CD4-positive, alpha-beta memory T cell (primary cell): ENCODE measurements around the gene TAF4B. TPM values are rescaled to one million over a fixed set of nuclear protein-coding genes. Genes with fewer than 3 reads are reported as not detected.

Experiments used
- CTCF ChIA-PET: fragments of 350-600 bp; sonication (Branson Sonifier 250); formaldehyde crosslinking; loops from one replicate; lab custom pipeline; 2021; ENCODE audit warnings: inconsistent platforms; ENCODE audit not compliant: partially characterized antibody; lab: Charles Lee
- POLR2A ChIA-PET: fragments of 350-600 bp; sonication (Branson Sonifier 250); formaldehyde crosslinking; loops from one replicate; lab custom pipeline; 2021; ENCODE audit not compliant: partially characterized antibody; lab: Charles Lee
- DNase-seq, 5 donors: peaks; one replicate each; pipeline versions ENCODE4 v3.0.0 to v3.0.0-alpha.2; 2020 to 2022; ENCODE audit warnings: mixed read lengths in 1 of 5
- H3K27ac ChIP-seq: one replicate; pipeline ENCODE4 v1.7.0; 2013; ENCODE audit warnings: low read depth, low read length
- H3K27me3 ChIP-seq: 2 replicates; pipeline ENCODE4 v1.7.0; 2013; ENCODE audit warnings: mild to moderate bottlenecking, low read length, moderate library complexity; ENCODE audit not compliant: insufficient read depth
- H3K36me3 ChIP-seq: 2 replicates; pipeline ENCODE4 v1.7.0; 2013; ENCODE audit warnings: mild to moderate bottlenecking, low read length, moderate library complexity; ENCODE audit not compliant: insufficient read depth
- H3K4me1 ChIP-seq: 2 replicates; pipeline ENCODE4 v1.7.0; 2013; ENCODE audit warnings: mild to moderate bottlenecking, low read length, moderate library complexity; ENCODE audit not compliant: insufficient read depth
- H3K4me3 ChIP-seq, 2 donors: one replicate each; pipeline ENCODE4 v1.7.0; 2013; ENCODE audit warnings: low read length in 2 of 2, mild to moderate bottlenecking in 1 of 2
- H3K9me3 ChIP-seq, 2 donors: one replicate each; pipeline ENCODE4 v1.7.0; 2013; ENCODE audit warnings: low read length in 2 of 2, control low read depth in 1 of 2; ENCODE audit not compliant: control insufficient read depth in 1 of 2
- H3K27ac Mint-ChIP-seq, 7 donors: one replicate each; pipeline ENCODE4 v1.8.0; 2020 to 2021; ENCODE audit warnings: mixed read lengths in 7 of 7, mild to moderate bottlenecking in 6 of 7, inconsistent platforms in 3 of 7, moderate library complexity in 3 of 7
- H3K27me3 Mint-ChIP-seq, 2 donors: one replicate each; pipeline ENCODE4 v1.8.0; 2020 to 2021; ENCODE audit warnings: mixed read lengths in 2 of 2
- H3K36me3 Mint-ChIP-seq, 2 donors: one replicate each; pipeline ENCODE4 v1.8.0; 2020 to 2021; ENCODE audit warnings: mixed read lengths in 2 of 2, inconsistent platforms in 1 of 2, mild to moderate bottlenecking in 1 of 2
- H3K4me1 Mint-ChIP-seq, 4 donors: one replicate each; pipeline ENCODE4 v1.8.0; 2020 to 2021; ENCODE audit warnings: mixed read lengths in 4 of 4, mild to moderate bottlenecking in 1 of 4
- H3K4me3 Mint-ChIP-seq, 8 donors: one replicate each; pipeline ENCODE4 v1.8.0; 2020 to 2021; ENCODE audit warnings: mixed read lengths in 8 of 8, mild to moderate bottlenecking in 7 of 8, moderate library complexity in 6 of 8, inconsistent platforms in 3 of 8
- H3K9me3 Mint-ChIP-seq, 8 donors: one replicate each; pipeline ENCODE4 v1.8.0; 2020 to 2021; ENCODE audit warnings: mixed read lengths in 8 of 8, mild to moderate bottlenecking in 5 of 8, inconsistent platforms in 3 of 8, moderate library complexity in 1 of 8
- intact Hi-C: fragments of 100-400 bp; cut with micrococcal nuclease; formaldehyde crosslinking; loops from one replicate; pipeline ENCODE4 v1.15.1; 2023
- polyA plus RNA-seq, 2 donors: library from polyadenylated mRNA; unstranded; fragments of 300-500 nt; fragmentation: Illumina TruSeq; gene quantifications; one replicate each; pipeline ENCODE4 v1.2.3, GENCODE V29; 2021
- total RNA-seq, 2 experiments: library from RNA; stranded (reverse); gene quantifications; one replicate each; pipeline ENCODE4 v1.2.3, GENCODE V29; 2021

Gene TAF4B
- total and polyA plus RNA-seq, 4 experiments from 2014 or later = 4.9 to 8.1 (median 7.0) TPM

DNA sequence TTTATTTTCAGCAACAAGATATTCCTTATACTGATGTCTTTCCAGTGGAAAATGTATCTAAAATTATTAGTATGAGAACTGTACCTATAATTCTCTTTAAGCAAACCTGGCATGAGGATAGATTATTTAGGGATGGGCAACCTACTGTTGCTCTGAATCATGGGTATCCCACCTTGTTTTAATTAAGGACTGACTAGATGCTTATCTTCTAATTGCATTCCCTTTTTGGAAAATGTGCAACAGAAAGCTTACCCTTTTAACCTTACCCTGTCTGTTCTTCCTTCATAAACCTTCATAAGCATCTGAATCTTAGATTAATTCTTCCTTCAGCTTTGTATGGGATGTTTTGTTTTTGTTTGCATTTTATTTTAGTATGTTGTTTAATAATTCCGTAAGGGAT lies 110.3 kb downstream of the TAF4B start:
- H3K36me3 ChIP-seq = no peaks in the 10 kb centered on the region
- no peaks in the 10 kb centered on the region for H3K9me3 ChIP-seq
- no peak overlapping the region for H3K27ac ChIP-seq
- POLR2A ChIA-PET = no interaction called here
- DNase-seq = no peak
- H3K36me3 Mint-ChIP-seq = peaks cover 15 to 26% of the 10 kb centered on the region in 2 donors
- peaks cover 0 to 2% (median 0%) of the 10 kb centered on the region in 8 donors for H3K9me3 Mint-ChIP-seq
- H3K4me1 Mint-ChIP-seq = no peaks in the 10 kb centered on the region
- intact Hi-C loops = no loop called here
- no peaks in the 10 kb centered on the region for H3K4me1 ChIP-seq
- no peaks in the 10 kb centered on the region for H3K27me3 ChIP-seq
- no peaks in the 10 kb centered on the region for H3K27me3 Mint-ChIP-seq
- CTCF ChIA-PET = no interaction called here
- peak overlapping the region in 1 of 7 donors; percentile 5 for H3K27ac Mint-ChIP-seq
- H3K4me3 Mint-ChIP-seq = no peak overlapping the region
- H3K4me3 ChIP-seq = no peak overlapping the region

DNA sequence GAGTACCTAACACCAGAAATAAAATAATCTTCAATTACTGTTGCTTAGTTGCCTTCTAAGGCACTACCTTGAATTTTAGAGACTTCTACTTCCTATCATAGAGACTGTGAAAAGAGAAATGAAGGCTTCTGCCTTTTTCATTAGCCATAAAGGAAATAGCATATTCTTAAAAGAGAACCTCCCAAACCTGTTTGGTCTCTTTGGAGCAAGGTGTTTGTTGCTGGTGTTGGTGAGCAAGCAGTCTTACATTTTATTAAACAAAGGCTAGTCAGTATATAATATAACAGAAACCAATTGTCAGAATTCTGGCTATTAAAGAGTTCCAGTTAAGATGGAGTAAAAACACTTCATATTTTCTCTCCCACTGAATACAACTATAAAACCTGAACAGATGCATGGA lies 116.4 kb downstream of the TAF4B start:
- Mint-ChIP-seq H3K36me3 (peaks cover 43 to 55% of the 10 kb centered on the region in 2 donors), H3K4me3 (no peak overlapping the region), H3K9me3 (peaks cover 2 to 32% (median 28%) of the 10 kb centered on the region in 8 donors), H3K27me3 (no peaks in the 10 kb centered on the region), H3K4me1 (no peaks in the 10 kb centered on the region), H3K27ac (no peak overlapping the region)
- intact Hi-C loops = no loop called here
- no peak for DNase-seq
- no peaks in the 10 kb centered on the region for H3K4me1 ChIP-seq
- ChIA-PET CTCF (interaction anchor here (1.0 kb wide), 1 partner anchor 41 kb away, joined by 4 read pairs; no protein-coding TSS in a partner anchor), POLR2A (no interaction called here)
- no peak overlapping the region for H3K27ac ChIP-seq
- H3K36me3 ChIP-seq = no peaks in the 10 kb centered on the region
- no peaks in the 10 kb centered on the region for H3K27me3 ChIP-seq
- no peak overlapping the region for H3K4me3 ChIP-seq
- H3K9me3 ChIP-seq = peaks cover 0 to 13% of the 10 kb centered on the region in 2 donors

DNA sequence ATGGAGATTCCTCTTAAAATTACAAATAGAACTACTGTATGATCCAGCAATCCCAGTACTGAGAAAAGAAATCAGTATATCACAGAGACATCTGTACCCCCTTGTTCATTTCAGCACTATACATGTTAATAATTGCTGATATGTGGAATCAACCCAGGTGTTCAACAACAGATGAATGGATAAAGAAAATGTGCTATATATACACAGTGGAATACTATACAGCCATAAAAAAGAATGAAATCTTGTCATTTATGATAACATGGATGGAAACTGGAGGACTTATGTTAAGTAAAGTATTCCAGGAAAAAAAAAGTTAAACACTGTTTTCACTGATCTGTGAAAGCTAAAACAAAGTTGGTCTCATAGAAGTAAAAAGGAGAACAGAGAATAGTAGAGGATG lies 124.7 kb downstream of the TAF4B start:
- Histone ChIP-seq H3K9me3 (no peaks in the 10 kb centered on the region), H3K4me3 (no peak overlapping the region), H3K4me1 (no peaks in the 10 kb centered on the region), H3K36me3 (no peaks in the 10 kb centered on the region), H3K27ac (no peak overlapping the region), H3K27me3 (no peaks in the 10 kb centered on the region)
- peaks cover 10 to 23% of the 10 kb centered on the region in 2 donors for H3K36me3 Mint-ChIP-seq
- peaks cover 7 to 34% (median 21%) of the 10 kb centered on the region in 8 donors for H3K9me3 Mint-ChIP-seq
- H3K27ac Mint-ChIP-seq = peak overlapping the region in 1 of 7 donors; percentile 61
- no peaks in the 10 kb centered on the region for H3K27me3 Mint-ChIP-seq
- intact Hi-C loops = no loop called here
- H3K4me1 Mint-ChIP-seq = no peaks in the 10 kb centered on the region
- DNase-seq = no peak
- no peak overlapping the region for H3K4me3 Mint-ChIP-seq
- ChIA-PET POLR2A (no interaction called here), CTCF (no interaction called here)

DNA sequence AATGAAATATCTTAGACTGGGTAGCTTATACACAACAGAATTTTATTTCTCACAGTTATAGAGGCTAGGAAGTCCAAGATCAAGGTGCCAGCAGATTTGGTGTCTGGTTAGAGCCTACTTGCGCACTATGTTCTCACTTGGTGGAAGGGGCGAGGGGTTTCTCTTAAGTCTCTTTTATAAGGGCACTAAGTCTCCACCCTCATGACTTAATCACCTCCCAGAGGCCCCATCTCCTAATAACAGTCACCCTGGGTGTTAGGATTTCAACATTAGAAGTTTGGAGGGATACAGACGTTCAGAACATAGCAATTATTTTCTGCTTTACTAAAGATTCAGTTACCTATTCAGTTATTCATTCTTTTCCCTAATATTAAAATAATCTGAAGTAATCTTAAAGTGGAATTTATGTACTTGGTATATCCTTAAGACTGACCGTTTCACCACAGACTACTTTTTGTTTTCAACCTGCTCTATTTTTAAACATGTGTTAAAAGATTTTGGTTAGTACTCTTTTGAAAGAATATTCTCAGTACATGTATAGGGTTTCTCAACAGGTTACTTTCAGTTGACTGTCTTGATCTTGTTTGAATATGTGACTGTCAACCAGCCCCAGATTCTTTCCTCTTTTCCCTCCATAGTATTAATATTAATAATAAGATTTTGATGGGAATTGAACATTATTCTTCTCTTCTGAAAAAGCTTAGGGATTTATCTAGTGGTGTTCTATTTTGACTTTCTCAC lies 130.0 kb downstream of the TAF4B start:
- no peaks in the 10 kb centered on the region for H3K36me3 ChIP-seq
- H3K4me1 ChIP-seq = no peaks in the 10 kb centered on the region
- Mint-ChIP-seq H3K4me1 (no peaks in the 10 kb centered on the region), H3K27ac (no peak overlapping the region), H3K27me3 (no peaks in the 10 kb centered on the region), H3K9me3 (peaks cover 0 to 1% (median 0%) of the 10 kb centered on the region in 8 donors), H3K36me3 (peaks cover 15 to 33% of the 10 kb centered on the region in 2 donors), H3K4me3 (no peak overlapping the region)
- no peak overlapping the region for H3K27ac ChIP-seq
- no peaks in the 10 kb centered on the region for H3K9me3 ChIP-seq
- ChIA-PET CTCF (no interaction called here), POLR2A (no interaction called here)
- intact Hi-C loops = no loop called here
- no peak overlapping the region for H3K4me3 ChIP-seq
- no peak for DNase-seq
- no peaks in the 10 kb centered on the region for H3K27me3 ChIP-seq

DNA sequence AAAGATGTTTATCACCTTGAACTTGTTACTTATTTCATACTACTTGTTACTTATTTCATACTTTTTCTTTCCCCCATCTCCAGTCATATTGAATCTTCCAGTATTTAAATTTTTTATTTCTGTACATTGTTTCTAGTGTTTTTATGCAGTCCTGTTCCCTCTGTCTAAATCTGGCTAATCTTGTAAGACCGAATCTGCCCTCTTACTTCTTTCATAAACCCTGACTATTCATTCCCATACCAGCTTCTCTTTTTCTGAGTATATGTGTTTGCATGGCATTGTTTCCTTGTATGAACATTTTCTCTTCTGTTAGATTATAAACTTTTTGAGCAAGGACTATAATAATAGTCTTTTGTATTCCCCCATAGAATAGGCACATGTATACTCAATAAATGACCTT lies 131.7 kb downstream of the TAF4B start:
- CTCF ChIA-PET = no interaction called here
- no peaks in the 10 kb centered on the region for H3K27me3 ChIP-seq
- H3K27ac ChIP-seq = no peak overlapping the region
- Mint-ChIP-seq H3K4me3 (no peak overlapping the region), H3K36me3 (peaks cover 15 to 33% of the 10 kb centered on the region in 2 donors), H3K9me3 (no peaks in the 10 kb centered on the region), H3K27me3 (no peaks in the 10 kb centered on the region), H3K4me1 (no peaks in the 10 kb centered on the region), H3K27ac (peak overlapping the region in 1 of 7 donors; percentile 3)
- intact Hi-C loops = no loop called here
- H3K9me3 ChIP-seq = no peaks in the 10 kb centered on the region
- H3K4me3 ChIP-seq = no peak overlapping the region
- no peaks in the 10 kb centered on the region for H3K4me1 ChIP-seq
- POLR2A ChIA-PET = no interaction called here
- H3K36me3 ChIP-seq = no peaks in the 10 kb centered on the region
- DNase-seq = no peak

DNA sequence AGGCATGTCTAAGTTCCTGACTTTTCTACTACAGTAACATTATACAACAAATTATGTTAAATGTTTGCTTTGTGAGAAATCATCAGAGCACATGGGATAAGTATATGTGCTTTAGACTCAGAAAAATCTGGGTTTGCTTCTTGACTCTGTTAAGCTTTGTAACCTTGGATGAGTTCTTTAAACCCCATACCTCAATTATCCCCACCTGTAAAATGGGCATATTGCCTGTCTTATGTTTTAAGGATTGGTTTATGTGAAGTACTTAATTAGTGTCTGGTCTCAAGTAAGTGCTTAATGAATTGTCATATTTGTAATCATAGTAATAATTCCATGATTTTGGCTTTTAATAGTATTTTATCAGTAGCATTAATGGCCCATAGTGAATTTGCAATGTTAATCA lies 135.8 kb downstream of the TAF4B start:
- no peaks in the 10 kb centered on the region for H3K4me1 ChIP-seq
- intact Hi-C loops = no loop called here
- H3K27ac ChIP-seq = no peak overlapping the region
- Mint-ChIP-seq H3K9me3 (peaks cover 0 to 4% (median 0%) of the 10 kb centered on the region in 8 donors), H3K36me3 (peaks cover 19 to 44% of the 10 kb centered on the region in 2 donors), H3K27ac (no peak overlapping the region), H3K27me3 (no peaks in the 10 kb centered on the region), H3K4me1 (no peaks in the 10 kb centered on the region), H3K4me3 (no peak overlapping the region)
- ChIA-PET CTCF (no interaction called here), POLR2A (no interaction called here)
- H3K27me3 ChIP-seq = no peaks in the 10 kb centered on the region
- H3K9me3 ChIP-seq = no peaks in the 10 kb centered on the region
- H3K4me3 ChIP-seq = no peak overlapping the region
- DNase-seq = no peak
- no peaks in the 10 kb centered on the region for H3K36me3 ChIP-seq

DNA sequence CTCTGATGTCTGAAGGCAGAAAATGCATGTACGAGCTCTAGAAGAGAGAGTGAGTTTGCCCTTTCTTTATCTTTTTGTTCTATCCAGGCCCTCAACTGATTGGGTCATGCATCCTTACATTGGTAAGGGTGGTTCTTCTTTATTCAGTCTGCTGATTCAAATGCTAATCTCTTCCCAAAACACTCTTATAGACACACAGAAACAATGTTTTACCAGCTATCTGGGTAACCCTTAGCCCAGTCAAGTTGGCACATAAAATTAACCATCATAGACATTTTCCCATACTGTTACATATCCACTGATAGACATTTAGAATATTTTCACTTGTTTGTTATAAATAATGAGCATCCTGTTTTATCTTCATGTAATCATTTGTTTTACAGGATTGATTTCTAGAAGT lies 141.2 kb downstream of the TAF4B start:
- ChIA-PET POLR2A (no interaction called here), CTCF (interaction anchor here (1.0 kb wide), 1 partner anchor 16 kb away, joined by 4 read pairs; no protein-coding TSS in a partner anchor)
- Histone ChIP-seq H3K27me3 (no peaks in the 10 kb centered on the region), H3K27ac (no peak overlapping the region), H3K4me1 (no peaks in the 10 kb centered on the region), H3K36me3 (no peaks in the 10 kb centered on the region), H3K9me3 (no peaks in the 10 kb centered on the region), H3K4me3 (no peak overlapping the region)
- intact Hi-C loops = no loop called here
- Mint-ChIP-seq H3K36me3 (peaks cover 10 to 26% of the 10 kb centered on the region in 2 donors), H3K4me3 (no peak overlapping the region), H3K27ac (no peak overlapping the region), H3K27me3 (no peaks in the 10 kb centered on the region), H3K4me1 (no peaks in the 10 kb centered on the region), H3K9me3 (peaks cover 0 to 4% (median 0%) of the 10 kb centered on the region in 8 donors)
- no peak for DNase-seq
